Prostate gland (tissue), 2 donors: Measurements from ENCODE around the gene PRELP. TPM values are rescaled to one million over a fixed set of nuclear protein-coding genes. Genes with fewer than 3 reads are reported as not detected.

Experiments
- DNase-seq: peaks from one replicate; pipeline ENCODE4 v3.0.0-alpha.2; 2019; ENCODE audit warnings: low spot score
- H3K27ac ChIP-seq, 2 donors: fragments of 200-600 bp; sonication (generic); 2 replicates each; pipeline ENCODE4 v1.5.1; 2017 to 2019
- H3K27me3 ChIP-seq: fragments of 200-600 bp; sonication (generic); replicated peaks from 2 replicates; pipeline ENCODE4 v1.5.1; 2019; ENCODE audit not compliant: insufficient read depth
- H3K36me3 ChIP-seq, 2 donors: fragments of 200-600 bp; sonication (generic); 1 replicate in 1 of 2; 2 replicates in 1 of 2; pipeline versions ENCODE4 v1.5.1 to v1.8.1; 2017 to 2019
- H3K4me1 ChIP-seq: fragments of 200-600 bp; sonication (generic); replicated peaks from 2 replicates; pipeline ENCODE4 v1.5.1; 2019
- H3K4me3 ChIP-seq, 2 donors: fragments of 200-600 bp; sonication (generic); 2 replicates each; pipeline ENCODE4 v1.5.1; 2017 to 2019
- H3K9me3 ChIP-seq: fragments of 200-600 bp; sonication (generic); 2 replicates; pipeline ENCODE4 v1.5.1; 2017
- POLR2A ChIP-seq: fragments of 450-650 bp; IDR thresholded peaks from one replicate; pipeline ENCODE4 v1.6.1; 2016; ENCODE audit warnings: antibody characterized with exemption, mild to moderate bottlenecking
- POLR2AphosphoS5 ChIP-seq: sonication (generic); formaldehyde crosslinking; IDR thresholded peaks from one replicate; pipeline ENCODE4 v1.6.1; 2017; ENCODE audit warnings: antibody characterized with exemption
- WGBS: methylation state at CpG from one replicate; pipeline ENCODE4 v1.1.5; 2018; 5-methylcytosine and 5-hydroxymethylcytosine counted together
- intact Hi-C: fragments of 100-400 bp; cut with DNase I; formaldehyde crosslinking; loops from one replicate; pipeline ENCODE4 v1.14.2; 2022
- total RNA-seq, 2 donors: library from RNA; depleted of rRNA; stranded (reverse); fragments of >200 nt; gene quantifications; one replicate each; pipeline ENCODE4 v1.1.0, GENCODE V29; 2016
- TF ChIP-seq, protein P1 (sequence below), 4 experiments: fragments of 200-600 bp in 2 of 4; fragments of 450-650 bp in 2 of 4; sonication (generic) in 2 of 4; IDR thresholded peaks; 1 replicate in 3 of 4; 2 replicates in 1 of 4; pipeline ENCODE4 v1.5.1; 2016 to 2019; ENCODE audit warnings: antibody characterized with exemption in 4 of 4, mild to moderate bottlenecking in 2 of 4, moderate library complexity in 2 of 4

PRELP gene
- total RNA-seq, 2 donors from 2014 or later: 17.9 to 43.2 TPM

DNA sequence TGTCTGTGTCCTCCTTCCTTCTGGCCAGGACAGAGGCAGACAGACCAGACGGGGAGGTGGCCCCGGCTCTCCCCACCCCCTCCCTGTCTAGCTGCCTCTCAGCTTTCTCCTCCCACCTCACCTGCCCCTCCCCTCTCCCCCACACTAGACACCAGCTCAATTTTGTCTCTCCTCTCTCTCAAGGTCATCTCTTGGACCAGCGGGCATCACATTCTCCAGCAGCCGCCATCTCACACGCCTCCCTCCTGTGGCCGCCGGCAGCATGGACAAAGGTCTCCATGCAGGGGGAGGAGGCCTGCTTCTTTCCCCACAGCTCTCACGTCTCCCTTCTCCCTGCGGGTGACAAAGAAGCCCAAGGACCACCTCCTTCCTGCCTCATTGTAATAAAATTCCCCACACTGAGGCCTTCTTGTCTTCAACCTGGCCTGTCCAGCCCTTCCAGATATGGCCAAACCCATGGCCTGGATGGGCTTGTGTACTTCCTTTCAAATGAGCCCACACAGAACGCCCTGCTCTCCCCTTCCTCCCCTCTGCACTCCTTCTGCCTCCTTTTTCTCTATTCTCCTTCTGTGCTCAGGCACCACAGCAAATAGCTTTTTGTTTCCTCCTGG is 33.0 kb downstream of the PRELP start:
- Histone ChIP-seq H3K9me3 (no peaks in the 10 kb centered on the region), H3K4me1 (no peaks in the 10 kb centered on the region), H3K36me3 (no peaks in the 10 kb centered on the region), H3K4me3 (no peak overlapping the region), H3K27me3 (no peaks in the 10 kb centered on the region), H3K27ac (no peak overlapping the region)
- WGBS: 69% methylated on average over 10 of the region's 10 CpGs
- intact Hi-C loops: loop anchor here (5.0 kb wide), 1 partner anchor 119 kb away; the partner anchor contains the start of gene ATP2B4
- TF ChIP-seq, protein P1, sequence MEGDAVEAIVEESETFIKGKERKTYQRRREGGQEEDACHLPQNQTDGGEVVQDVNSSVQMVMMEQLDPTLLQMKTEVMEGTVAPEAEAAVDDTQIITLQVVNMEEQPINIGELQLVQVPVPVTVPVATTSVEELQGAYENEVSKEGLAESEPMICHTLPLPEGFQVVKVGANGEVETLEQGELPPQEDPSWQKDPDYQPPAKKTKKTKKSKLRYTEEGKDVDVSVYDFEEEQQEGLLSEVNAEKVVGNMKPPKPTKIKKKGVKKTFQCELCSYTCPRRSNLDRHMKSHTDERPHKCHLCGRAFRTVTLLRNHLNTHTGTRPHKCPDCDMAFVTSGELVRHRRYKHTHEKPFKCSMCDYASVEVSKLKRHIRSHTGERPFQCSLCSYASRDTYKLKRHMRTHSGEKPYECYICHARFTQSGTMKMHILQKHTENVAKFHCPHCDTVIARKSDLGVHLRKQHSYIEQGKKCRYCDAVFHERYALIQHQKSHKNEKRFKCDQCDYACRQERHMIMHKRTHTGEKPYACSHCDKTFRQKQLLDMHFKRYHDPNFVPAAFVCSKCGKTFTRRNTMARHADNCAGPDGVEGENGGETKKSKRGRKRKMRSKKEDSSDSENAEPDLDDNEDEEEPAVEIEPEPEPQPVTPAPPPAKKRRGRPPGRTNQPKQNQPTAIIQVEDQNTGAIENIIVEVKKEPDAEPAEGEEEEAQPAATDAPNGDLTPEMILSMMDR (IDR thresholded peaks at IDR 0.05): no peak
- TF ChIP-seq POLR2AphosphoS5: no peak
- no peak for TF ChIP-seq POLR2A
- no peak for DNase-seq

GRCh38 chr1:203509135-203509534 is 33.5 kb downstream of the PRELP start:
- Histone ChIP-seq H3K4me3 (no peak overlapping the region), H3K27me3 (no peaks in the 10 kb centered on the region), H3K36me3 (no peaks in the 10 kb centered on the region), H3K4me1 (no peaks in the 10 kb centered on the region), H3K27ac (no peak overlapping the region), H3K9me3 (no peaks in the 10 kb centered on the region)
- WGBS: 75% methylated on average over 1 of the region's 1 CpG
- TF ChIP-seq POLR2A: no peak
- TF ChIP-seq POLR2AphosphoS5: no peak
- TF ChIP-seq, protein P1 (IDR thresholded peaks at IDR 0.05): no peak
- DNase-seq: no peak
- intact Hi-C loops: loop anchor here (5.0 kb wide), 1 partner anchor 118 kb away; the partner anchor contains the start of gene ATP2B4

- Histone ChIP-seq H3K27ac (no peak overlapping the region), H3K4me1 (no peaks in the 10 kb centered on the region), H3K4me3 (no peak overlapping the region), H3K27me3 (no peaks in the 10 kb centered on the region), H3K36me3 (no peaks in the 10 kb centered on the region), H3K9me3 (no peaks in the 10 kb centered on the region)
- DNase-seq: no peak
- 56% methylated on average over 6 of the region's 6 CpGs for WGBS
- TF ChIP-seq POLR2A (no peak), POLR2AphosphoS5 (no peak)
- TF ChIP-seq, protein P1 (IDR thresholded peaks at IDR 0.05): no peak
- intact Hi-C loops: loop anchor here (5.0 kb wide), 1 partner anchor 46 kb away; no protein-coding TSS in a partner anchor
These were observed 35.9 kb downstream of the PRELP start for GRCh38 chr1:203511513-203511912.

DNA sequence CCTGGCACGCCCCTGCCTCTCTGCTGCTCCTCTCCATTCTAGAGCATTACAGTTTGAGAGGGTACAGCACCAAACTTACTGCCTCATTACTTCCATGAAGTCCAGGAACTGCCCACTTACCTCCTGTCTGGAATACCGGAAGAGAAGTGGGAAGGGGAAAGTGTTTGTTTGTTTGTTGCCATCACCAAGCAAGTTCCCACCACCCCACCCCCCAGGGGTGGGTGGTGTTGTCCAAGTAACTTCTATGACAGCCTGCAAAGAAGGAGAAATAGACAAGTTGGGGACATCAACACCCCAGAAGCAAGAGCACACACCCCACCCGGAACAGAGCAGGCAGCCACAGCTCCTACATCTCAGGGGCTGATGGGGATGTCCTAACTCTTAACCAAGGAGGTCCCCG is 36.3 kb downstream of the PRELP start:
- H3K27ac ChIP-seq: no peak overlapping the region
- no peak for TF ChIP-seq POLR2AphosphoS5
- TF ChIP-seq, protein P1 (IDR thresholded peaks at IDR 0.05): no peak
- TF ChIP-seq POLR2A: no peak
- WGBS: 90% methylated on average over 4 of the region's 4 CpGs
- no peak overlapping the region for H3K4me3 ChIP-seq
- intact Hi-C loops: loop anchor here (5.0 kb wide), 1 partner anchor 45 kb away; no protein-coding TSS in a partner anchor
- no peaks in the 10 kb centered on the region for H3K9me3 ChIP-seq
- no peak for DNase-seq
- no peaks in the 10 kb centered on the region for H3K36me3 ChIP-seq
- H3K4me1 ChIP-seq: no peaks in the 10 kb centered on the region
- no peaks in the 10 kb centered on the region for H3K27me3 ChIP-seq

DNA sequence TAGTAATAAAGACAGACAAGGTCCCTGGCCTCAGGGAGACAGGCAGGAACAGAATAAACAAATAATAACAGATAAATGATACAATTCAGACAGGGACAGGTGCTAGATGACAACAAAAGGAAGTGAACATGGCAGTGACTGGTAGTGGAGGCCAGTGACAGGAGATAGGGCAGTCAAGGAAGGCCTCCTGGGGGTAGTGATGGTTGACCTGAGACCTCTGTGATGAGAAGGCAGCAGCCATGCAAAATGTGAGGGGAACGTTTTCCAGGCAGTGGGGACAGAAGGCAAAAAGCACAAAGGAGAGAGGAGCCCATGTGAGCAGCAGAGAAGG is 36.9 kb downstream of the PRELP start:
- H3K27ac ChIP-seq: no peak overlapping the region
- H3K36me3 ChIP-seq: no peaks in the 10 kb centered on the region
- H3K9me3 ChIP-seq: no peaks in the 10 kb centered on the region
- H3K4me3 ChIP-seq: no peak overlapping the region
- no peaks in the 10 kb centered on the region for H3K4me1 ChIP-seq
- DNase-seq: no peak
- intact Hi-C loops: loop anchor here (5.0 kb wide), 1 partner anchor 45 kb away; no protein-coding TSS in a partner anchor
- TF ChIP-seq POLR2A (no peak), POLR2AphosphoS5 (no peak)
- TF ChIP-seq, protein P1 (IDR thresholded peaks at IDR 0.05): no peak
- no peaks in the 10 kb centered on the region for H3K27me3 ChIP-seq
- 67% methylated on average over 1 of the region's 1 CpG for WGBS
